Stomach (tissue), 4 donors: ENCODE measurements around the gene NUAK1.

Experiments
- EP300 ChIP-seq: sonication (generic); formaldehyde crosslinking; IDR thresholded peaks from one replicate; pipeline ENCODE4 v1.6.1; 2017; ENCODE audit warnings: antibody characterized with exemption
- POLR2A ChIP-seq, 4 donors: fragments of 450-650 bp; IDR thresholded peaks; one replicate each; pipeline ENCODE4 v1.6.1; 2016; ENCODE audit warnings: antibody characterized with exemption in 4 of 4, control low read depth in 2 of 4, mild to moderate bottlenecking in 1 of 4, moderate library complexity in 1 of 4
- POLR2AphosphoS5 ChIP-seq, 3 donors: sonication (generic); formaldehyde crosslinking; IDR thresholded peaks; one replicate each; pipeline ENCODE4 v1.6.1; 2016; ENCODE audit warnings: antibody characterized with exemption in 3 of 3
- TF ChIP-seq, protein P1 (sequence below), 7 experiments: fragments of 450-650 bp in 4 of 7; fragments of 200-600 bp in 3 of 7; sonication (generic) in 3 of 7; IDR thresholded peaks; one replicate each; pipeline ENCODE4 v1.5.1; 2016 to 2019; ENCODE audit warnings: antibody characterized with exemption in 7 of 7, control low read depth in 2 of 7, mild to moderate bottlenecking in 1 of 7

DNA sequence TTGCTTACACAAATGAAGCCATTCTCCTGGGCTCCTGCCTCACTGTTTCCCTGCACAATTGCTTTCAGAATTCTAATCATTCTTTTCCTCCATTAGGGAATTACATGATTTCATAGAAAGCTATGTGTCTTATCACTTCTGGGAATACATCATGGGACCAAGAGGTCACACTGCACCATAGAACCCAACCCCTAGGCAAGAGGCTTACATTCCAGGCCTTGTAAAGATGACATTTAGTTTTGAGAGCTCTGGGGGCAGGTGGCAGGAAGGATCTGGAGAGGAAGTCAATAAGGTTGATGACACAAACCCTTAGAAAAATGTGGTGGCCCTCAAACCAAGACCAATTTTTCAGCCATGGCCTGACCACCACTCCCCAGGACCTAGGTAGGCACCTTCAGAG is 57.1 kb downstream of the NUAK1 start:
- TF ChIP-seq POLR2A (IDR thresholded peaks at IDR 0.05) (no peak), POLR2AphosphoS5 (IDR thresholded peaks at IDR 0.05) (no peak), EP300 (no peak)
- TF ChIP-seq, protein P1, sequence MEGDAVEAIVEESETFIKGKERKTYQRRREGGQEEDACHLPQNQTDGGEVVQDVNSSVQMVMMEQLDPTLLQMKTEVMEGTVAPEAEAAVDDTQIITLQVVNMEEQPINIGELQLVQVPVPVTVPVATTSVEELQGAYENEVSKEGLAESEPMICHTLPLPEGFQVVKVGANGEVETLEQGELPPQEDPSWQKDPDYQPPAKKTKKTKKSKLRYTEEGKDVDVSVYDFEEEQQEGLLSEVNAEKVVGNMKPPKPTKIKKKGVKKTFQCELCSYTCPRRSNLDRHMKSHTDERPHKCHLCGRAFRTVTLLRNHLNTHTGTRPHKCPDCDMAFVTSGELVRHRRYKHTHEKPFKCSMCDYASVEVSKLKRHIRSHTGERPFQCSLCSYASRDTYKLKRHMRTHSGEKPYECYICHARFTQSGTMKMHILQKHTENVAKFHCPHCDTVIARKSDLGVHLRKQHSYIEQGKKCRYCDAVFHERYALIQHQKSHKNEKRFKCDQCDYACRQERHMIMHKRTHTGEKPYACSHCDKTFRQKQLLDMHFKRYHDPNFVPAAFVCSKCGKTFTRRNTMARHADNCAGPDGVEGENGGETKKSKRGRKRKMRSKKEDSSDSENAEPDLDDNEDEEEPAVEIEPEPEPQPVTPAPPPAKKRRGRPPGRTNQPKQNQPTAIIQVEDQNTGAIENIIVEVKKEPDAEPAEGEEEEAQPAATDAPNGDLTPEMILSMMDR (IDR thresholded peaks at IDR 0.05): no peak
